ENCODE results near the gene BBIP1.

Gene BBIP1

DNA sequence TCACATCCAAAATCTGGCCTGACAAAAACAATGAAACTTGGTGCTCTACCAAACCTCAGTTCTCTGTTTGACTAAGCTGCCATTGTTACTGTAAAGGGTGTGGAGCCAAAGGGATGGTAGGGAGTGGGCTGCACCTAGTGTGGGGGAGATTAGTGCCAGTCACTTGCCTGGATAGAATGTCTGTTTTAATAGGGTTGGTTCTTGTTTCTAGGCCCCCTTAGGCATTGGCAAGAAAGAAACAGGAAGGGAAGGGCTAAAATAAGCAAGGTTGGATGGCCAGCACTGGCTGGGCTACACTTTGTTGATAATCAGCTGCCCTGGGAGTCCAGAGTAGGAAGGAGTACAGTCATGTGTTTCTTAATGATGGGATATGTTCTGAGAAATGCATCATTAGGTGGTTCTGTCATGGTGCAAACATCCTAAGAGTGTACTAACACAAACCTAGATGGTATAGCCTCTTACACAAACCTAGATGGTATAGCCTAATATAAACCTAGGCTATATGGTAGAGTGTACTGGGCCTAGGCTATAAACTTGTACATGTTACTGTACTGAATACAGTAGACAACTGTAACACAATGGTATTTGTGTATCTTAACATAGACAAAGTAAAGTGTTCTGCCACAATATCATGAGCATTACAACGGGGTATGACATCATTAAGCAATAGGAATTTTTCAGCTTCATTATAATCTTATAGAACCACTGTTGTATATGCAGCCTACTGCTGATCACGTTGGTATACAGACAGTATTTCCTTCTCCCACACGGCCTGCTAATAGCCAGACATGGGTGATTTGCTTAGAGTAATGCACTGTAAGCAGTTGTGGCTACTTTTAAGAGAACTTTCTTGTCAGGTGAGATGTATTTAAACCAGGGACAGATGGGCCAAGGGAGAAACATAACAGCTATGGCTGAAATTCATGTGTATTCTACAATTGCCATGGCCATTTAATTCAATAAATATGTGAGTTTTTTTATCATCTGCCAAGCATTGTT, 15.4 kb downstream of the BBIP1 start:
- Histone ChIP-seq H3K9me3 (ENCODE audit: control insufficient read depth in 2 of 2, low read length in 2 of 2) (no peaks in the 10 kb centered on the region), H3K27me3 (ENCODE audit: control insufficient read depth in 1 of 2, insufficient read depth in 2 of 2, low read length in 2 of 2) (no peaks in the 10 kb centered on the region), H3K4me1 (ENCODE audit: control insufficient read depth, insufficient read depth, low read length) (no peaks in the 10 kb centered on the region), H3K27ac (ENCODE audit: low read length) (no peak overlapping the region), H3K36me3 (ENCODE audit: control insufficient read depth in 2 of 2, insufficient read depth in 2 of 2, low read length in 2 of 2) (peaks cover 5 to 9% of the 10 kb centered on the region in 2 donors), H3K9ac (ENCODE audit: low read length in 2 of 2) (no peak overlapping the region), H3K4me3 (ENCODE audit: low read length in 2 of 2) (no peak overlapping the region)

DNA sequence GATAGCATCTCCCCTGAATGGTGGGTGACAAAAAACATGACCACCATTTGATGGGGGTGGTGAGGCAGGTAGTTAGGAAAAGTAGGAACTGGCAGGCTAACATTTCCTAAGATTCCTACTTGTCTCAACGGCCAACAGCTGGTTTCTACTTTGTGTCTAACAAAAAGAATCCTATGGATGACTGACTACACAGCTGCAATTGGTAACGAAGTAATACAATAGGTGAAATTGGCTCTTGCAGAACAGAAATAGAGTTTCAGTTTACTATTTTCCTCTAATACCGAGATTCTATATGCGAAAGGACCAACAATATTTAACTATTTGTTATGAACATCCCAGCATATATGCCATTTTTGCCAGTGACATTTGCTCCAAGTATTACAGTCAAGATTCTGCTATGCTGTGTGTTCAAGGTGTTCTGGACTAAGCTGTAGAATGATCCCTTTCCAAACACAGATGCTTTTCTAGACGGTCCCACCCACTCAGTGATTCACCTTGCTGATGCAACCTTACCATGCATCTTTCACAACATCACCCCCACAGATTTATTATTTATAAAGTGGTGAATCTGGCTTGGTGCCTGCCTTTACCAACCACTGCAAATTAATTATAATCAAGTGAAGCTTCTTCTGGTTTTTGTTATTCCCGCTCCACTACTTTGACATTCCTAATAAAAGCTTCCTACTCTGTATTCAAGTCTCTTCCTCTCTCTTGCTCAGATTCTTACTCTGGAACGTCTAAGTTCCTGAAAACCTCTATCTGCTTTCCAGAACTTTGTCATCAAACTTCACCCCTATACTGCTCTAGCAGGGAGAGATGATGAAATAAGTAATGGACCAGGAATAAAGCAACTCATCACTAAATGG, 16.8 kb downstream of the BBIP1 start:
- no peak overlapping the region for H3K4me3 ChIP-seq (ENCODE audit: low read length in 2 of 2)
- no peaks in the 10 kb centered on the region for H3K4me1 ChIP-seq (ENCODE audit: control insufficient read depth, insufficient read depth, low read length)
- H3K9me3 ChIP-seq (ENCODE audit: control insufficient read depth in 2 of 2, low read length in 2 of 2), result no peaks in the 10 kb centered on the region
- peaks cover 5 to 13% of the 10 kb centered on the region in 2 donors for H3K36me3 ChIP-seq (ENCODE audit: control insufficient read depth in 2 of 2, insufficient read depth in 2 of 2, low read length in 2 of 2)
- no peaks in the 10 kb centered on the region for H3K27me3 ChIP-seq (ENCODE audit: control insufficient read depth in 1 of 2, insufficient read depth in 2 of 2, low read length in 2 of 2)
- H3K9ac ChIP-seq (ENCODE audit: low read length in 2 of 2), result no peak overlapping the region
- H3K27ac ChIP-seq (ENCODE audit: low read length), result no peak overlapping the region

DNA sequence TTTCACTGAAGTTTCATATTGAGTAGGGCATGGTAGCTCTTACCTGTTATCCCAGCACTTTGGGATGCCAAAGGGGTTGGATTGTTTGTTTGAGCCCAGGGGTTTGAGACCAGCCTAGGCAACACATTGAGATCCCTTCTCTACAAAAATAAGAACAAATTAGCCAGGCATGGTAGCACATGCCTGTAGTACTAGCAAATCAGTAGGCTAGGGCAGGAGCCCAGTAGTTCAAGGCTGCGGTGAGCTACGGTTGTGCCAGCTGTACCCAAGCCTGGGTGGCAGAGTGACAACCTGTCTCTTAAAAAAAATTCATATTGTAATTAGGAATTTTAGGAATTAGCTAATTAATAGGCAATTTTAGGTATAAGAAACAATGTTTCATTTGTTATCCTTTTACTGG, 18.0 kb downstream of the BBIP1 start:
- H3K4me1 ChIP-seq (ENCODE audit: control insufficient read depth, insufficient read depth, low read length), result no peaks in the 10 kb centered on the region
- no peak overlapping the region for H3K9ac ChIP-seq (ENCODE audit: low read length in 2 of 2)
- H3K9me3 ChIP-seq (ENCODE audit: control insufficient read depth in 2 of 2, low read length in 2 of 2), result no peaks in the 10 kb centered on the region
- H3K36me3 ChIP-seq (ENCODE audit: control insufficient read depth in 2 of 2, insufficient read depth in 2 of 2, low read length in 2 of 2), result peaks cover 5 to 20% of the 10 kb centered on the region in 2 donors
- no peak overlapping the region for H3K27ac ChIP-seq (ENCODE audit: low read length)
- H3K27me3 ChIP-seq (ENCODE audit: control insufficient read depth in 1 of 2, insufficient read depth in 2 of 2, low read length in 2 of 2), result no peaks in the 10 kb centered on the region
- no peak overlapping the region for H3K4me3 ChIP-seq (ENCODE audit: low read length in 2 of 2)

DNA sequence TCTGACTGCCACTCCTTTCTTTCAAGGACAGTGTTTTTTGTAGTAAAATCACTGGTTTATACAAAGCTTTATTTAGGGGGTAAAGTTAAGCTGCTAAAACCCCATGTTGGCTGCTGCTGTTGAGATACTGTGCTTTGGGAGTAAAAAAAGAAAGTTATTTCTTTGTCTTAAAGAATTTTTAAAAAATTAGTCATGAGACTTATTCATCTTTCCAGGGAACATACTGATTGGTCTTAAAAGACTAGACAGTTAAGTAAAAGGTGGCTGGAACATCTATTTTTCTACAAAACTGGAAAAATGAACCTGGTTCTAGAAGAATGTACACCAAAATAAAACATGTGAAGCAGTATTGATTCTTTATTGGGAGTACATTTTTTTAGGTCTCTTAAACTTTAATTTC, 20.6 kb downstream of the BBIP1 start:
- no peaks in the 10 kb centered on the region for H3K9me3 ChIP-seq (ENCODE audit: control insufficient read depth in 2 of 2, low read length in 2 of 2)
- H3K27me3 ChIP-seq (ENCODE audit: control insufficient read depth in 1 of 2, insufficient read depth in 2 of 2, low read length in 2 of 2), result no peaks in the 10 kb centered on the region
- no peak overlapping the region for H3K27ac ChIP-seq (ENCODE audit: low read length)
- H3K36me3 ChIP-seq (ENCODE audit: control insufficient read depth in 2 of 2, insufficient read depth in 2 of 2, low read length in 2 of 2), result peaks cover 11 to 24% of the 10 kb centered on the region in 2 donors
- H3K9ac ChIP-seq (ENCODE audit: low read length in 2 of 2), result no peak overlapping the region
- no peak overlapping the region for H3K4me3 ChIP-seq (ENCODE audit: low read length in 2 of 2)
- H3K4me1 ChIP-seq (ENCODE audit: control insufficient read depth, insufficient read depth, low read length), result no peaks in the 10 kb centered on the region

DNA sequence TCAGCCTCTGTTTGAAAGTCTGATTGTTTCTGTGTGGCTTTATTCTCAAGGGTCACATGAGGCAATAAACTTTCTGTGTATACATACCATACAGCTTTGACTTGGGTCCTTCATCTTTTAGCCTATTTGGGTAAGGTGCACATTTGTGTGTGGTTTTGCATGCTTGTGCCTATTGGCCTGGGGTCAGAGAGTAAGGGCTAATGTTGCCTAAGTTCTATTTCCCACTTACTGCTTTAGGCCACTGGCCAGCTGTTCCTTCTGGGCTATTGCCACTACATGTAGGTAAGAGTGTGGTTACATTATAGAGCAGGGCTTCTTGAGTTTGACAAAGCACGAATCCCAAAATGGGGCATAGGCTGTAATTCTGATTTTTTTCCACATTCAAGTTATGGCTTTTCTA, 21.8 kb downstream of the BBIP1 start:
- Histone ChIP-seq H3K36me3 (ENCODE audit: control insufficient read depth in 2 of 2, insufficient read depth in 2 of 2, low read length in 2 of 2) (peaks cover 8 to 27% of the 10 kb centered on the region in 2 donors), H3K9ac (ENCODE audit: low read length in 2 of 2) (peak overlapping the region in 1 of 2 donors; percentile 25), H3K4me1 (ENCODE audit: control insufficient read depth, insufficient read depth, low read length) (no peaks in the 10 kb centered on the region), H3K27me3 (ENCODE audit: control insufficient read depth in 1 of 2, insufficient read depth in 2 of 2, low read length in 2 of 2) (no peaks in the 10 kb centered on the region), H3K27ac (ENCODE audit: low read length) (no peak overlapping the region), H3K4me3 (ENCODE audit: low read length in 2 of 2) (no peak overlapping the region), H3K9me3 (ENCODE audit: control insufficient read depth in 2 of 2, low read length in 2 of 2) (no peaks in the 10 kb centered on the region)

DNA sequence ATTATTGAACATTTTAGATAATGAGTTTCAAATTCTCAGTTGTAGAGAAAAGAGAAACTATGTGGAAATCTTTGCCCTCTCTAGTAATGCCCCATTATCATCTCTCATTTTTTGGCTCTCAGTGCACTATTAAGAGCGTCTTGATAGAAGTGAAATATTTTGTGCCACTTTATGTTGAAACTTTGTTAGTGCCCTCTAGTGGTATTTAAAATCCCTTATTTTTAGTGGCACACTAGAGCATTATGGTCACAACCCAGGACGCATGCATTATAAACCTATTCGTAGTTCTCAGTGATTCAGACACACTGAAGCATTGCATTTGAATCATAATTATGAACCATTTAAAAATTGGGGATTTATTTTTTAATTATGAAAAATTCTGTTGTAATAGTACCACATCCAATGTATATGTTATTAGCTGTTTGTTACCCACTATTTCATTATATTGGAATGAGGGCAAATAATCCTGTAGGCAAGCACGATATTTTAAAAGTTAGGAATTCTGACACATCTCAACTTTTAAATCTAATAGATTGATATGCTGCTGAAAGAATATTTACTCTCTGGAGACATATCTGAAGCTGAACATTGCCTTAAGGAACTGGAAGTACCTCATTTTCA, 25.3 kb downstream of the BBIP1 start:
- Histone ChIP-seq H3K4me3 (ENCODE audit: low read length in 2 of 2) (no peak overlapping the region), H3K9ac (ENCODE audit: low read length in 2 of 2) (no peak overlapping the region), H3K27me3 (ENCODE audit: control insufficient read depth in 1 of 2, insufficient read depth in 2 of 2, low read length in 2 of 2) (no peaks in the 10 kb centered on the region), H3K4me1 (ENCODE audit: control insufficient read depth, insufficient read depth, low read length) (no peaks in the 10 kb centered on the region), H3K27ac (ENCODE audit: low read length) (no peak overlapping the region), H3K9me3 (ENCODE audit: control insufficient read depth in 2 of 2, low read length in 2 of 2) (no peaks in the 10 kb centered on the region), H3K36me3 (ENCODE audit: control insufficient read depth in 2 of 2, insufficient read depth in 2 of 2, low read length in 2 of 2) (peaks cover 6 to 24% of the 10 kb centered on the region in 2 donors)

DNA sequence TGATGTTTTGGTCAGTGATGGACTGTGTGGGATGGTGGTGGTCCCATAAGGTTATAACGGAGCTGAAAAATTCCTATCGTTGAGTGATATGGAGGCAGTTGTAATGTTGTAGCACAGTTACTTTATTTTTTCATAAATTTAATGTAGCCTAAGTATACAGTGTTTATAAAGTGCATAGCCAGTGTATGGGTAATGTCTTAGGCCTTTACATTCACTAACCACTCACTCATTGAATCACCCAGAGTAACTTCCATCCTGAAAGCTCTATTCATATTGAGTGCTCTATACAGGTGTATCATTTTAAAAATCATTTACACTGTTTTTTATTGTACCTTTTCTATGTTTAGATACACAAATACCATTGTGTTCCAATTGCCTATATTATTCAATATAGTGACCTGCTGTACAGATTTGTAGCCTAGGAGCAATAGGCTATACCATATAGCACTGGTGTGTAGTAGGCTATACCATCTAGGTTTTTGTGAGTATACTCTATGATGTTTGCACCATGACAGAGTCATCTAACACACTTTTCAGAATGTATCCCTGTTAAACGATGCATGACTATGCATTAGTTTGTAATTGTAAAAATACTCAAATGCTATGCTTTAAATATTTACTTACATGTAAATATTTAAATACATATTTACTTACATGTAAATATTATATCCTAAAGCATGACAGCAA, 26.2 kb downstream of the BBIP1 start:
- Histone ChIP-seq H3K36me3 (ENCODE audit: control insufficient read depth in 2 of 2, insufficient read depth in 2 of 2, low read length in 2 of 2) (peaks cover 6 to 22% of the 10 kb centered on the region in 2 donors), H3K27me3 (ENCODE audit: control insufficient read depth in 1 of 2, insufficient read depth in 2 of 2, low read length in 2 of 2) (no peaks in the 10 kb centered on the region), H3K27ac (ENCODE audit: low read length) (no peak overlapping the region), H3K9ac (ENCODE audit: low read length in 2 of 2) (no peak overlapping the region), H3K4me3 (ENCODE audit: low read length in 2 of 2) (no peak overlapping the region), H3K9me3 (ENCODE audit: control insufficient read depth in 2 of 2, low read length in 2 of 2) (no peaks in the 10 kb centered on the region), H3K4me1 (ENCODE audit: control insufficient read depth, insufficient read depth, low read length) (no peaks in the 10 kb centered on the region)

DNA sequence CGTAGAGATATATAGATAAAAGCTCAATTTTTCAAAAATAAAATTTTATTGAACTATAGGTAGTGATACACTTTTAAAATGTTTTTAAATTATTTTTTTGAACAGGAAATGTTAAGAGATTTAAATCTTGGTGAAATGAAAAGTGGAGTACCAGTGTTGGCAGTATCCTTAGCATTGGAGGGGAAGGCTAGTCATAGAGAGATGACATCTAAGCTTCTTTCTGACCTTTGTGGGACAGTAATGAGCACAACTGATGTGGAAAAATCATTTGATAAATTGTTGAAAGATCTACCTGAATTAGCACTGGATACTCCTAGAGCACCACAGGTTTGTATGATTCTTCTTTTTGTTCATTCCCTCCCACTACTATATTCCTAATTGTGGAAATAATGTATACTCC, 31.4 kb downstream of the BBIP1 start:
- H3K4me3 ChIP-seq (ENCODE audit: low read length in 2 of 2), result no peak overlapping the region
- no peaks in the 10 kb centered on the region for H3K27me3 ChIP-seq (ENCODE audit: control insufficient read depth in 1 of 2, insufficient read depth in 2 of 2, low read length in 2 of 2)
- no peaks in the 10 kb centered on the region for H3K9me3 ChIP-seq (ENCODE audit: control insufficient read depth in 2 of 2, low read length in 2 of 2)
- H3K36me3 ChIP-seq (ENCODE audit: control insufficient read depth in 2 of 2, insufficient read depth in 2 of 2, low read length in 2 of 2), result peaks cover 8 to 21% of the 10 kb centered on the region in 2 donors
- peaks cover 3% of the 10 kb centered on the region for H3K4me1 ChIP-seq (ENCODE audit: control insufficient read depth, insufficient read depth, low read length)
- no peak overlapping the region for H3K9ac ChIP-seq (ENCODE audit: low read length in 2 of 2)
- H3K27ac ChIP-seq (ENCODE audit: low read length), result no peak overlapping the region

DNA sequence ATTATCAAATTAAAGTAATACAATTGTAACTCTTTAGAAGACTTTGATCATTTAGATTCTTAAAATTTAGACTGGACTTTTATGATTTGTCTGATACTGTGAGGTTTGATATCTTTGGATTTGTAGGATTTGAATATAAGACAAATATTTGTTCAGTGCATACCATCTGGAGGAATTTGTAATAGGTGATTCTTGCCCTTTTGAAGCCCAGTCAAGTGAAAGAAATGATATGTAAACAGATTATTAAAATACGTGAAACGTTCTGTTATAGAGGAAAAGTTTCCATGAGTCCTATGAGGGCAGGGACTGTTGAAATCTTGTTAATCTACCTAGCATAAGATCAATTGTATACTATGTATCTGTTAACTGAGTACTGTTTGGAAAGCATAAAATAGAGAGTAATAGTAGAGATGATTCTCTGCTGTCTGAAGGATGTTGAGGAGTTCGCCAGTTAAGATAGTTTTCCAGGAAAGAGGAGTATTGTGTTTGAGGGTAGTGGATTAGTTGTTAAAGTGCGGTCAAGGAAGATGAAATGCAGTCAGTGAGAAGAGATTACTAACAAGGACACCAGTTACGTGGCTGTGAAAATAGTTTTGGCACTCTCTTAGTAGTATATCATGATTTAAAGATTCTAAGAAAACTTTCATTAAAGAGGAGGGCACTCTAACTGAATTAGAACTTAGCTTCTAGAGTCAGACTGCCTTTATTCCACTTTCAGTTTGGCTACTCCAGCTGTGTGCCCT, 32.9 kb downstream of the BBIP1 start:
- no peaks in the 10 kb centered on the region for H3K27me3 ChIP-seq (ENCODE audit: control insufficient read depth in 1 of 2, insufficient read depth in 2 of 2, low read length in 2 of 2)
- H3K27ac ChIP-seq (ENCODE audit: low read length), result no peak overlapping the region
- no peak overlapping the region for H3K9ac ChIP-seq (ENCODE audit: low read length in 2 of 2)
- no peaks in the 10 kb centered on the region for H3K9me3 ChIP-seq (ENCODE audit: control insufficient read depth in 2 of 2, low read length in 2 of 2)
- no peak overlapping the region for H3K4me3 ChIP-seq (ENCODE audit: low read length in 2 of 2)
- H3K4me1 ChIP-seq (ENCODE audit: control insufficient read depth, insufficient read depth, low read length), result peaks cover 3% of the 10 kb centered on the region
- peaks cover 11 to 21% of the 10 kb centered on the region in 2 donors for H3K36me3 ChIP-seq (ENCODE audit: control insufficient read depth in 2 of 2, insufficient read depth in 2 of 2, low read length in 2 of 2)
